PFSK-1 (cell line): ENCODE results near the gene KRTAP10-1.

ENCODE experiments used
- FOXP2 ChIP-seq: optimal IDR thresholded peaks from 2 replicates; pipeline ENCODE3; 2011; ENCODE audit warnings: borderline replicate concordance, control low read depth, inconsistent platforms; ENCODE audit not compliant: insufficient read depth; ENCODE audit errors: extremely low read length, extremely low read depth
- POLR2AphosphoS5 ChIP-seq: IDR thresholded peaks from 2 replicates; pipeline ENCODE4 v1.6.1; 2012; ENCODE audit warnings: low read depth, mild to moderate bottlenecking, control low read depth, low read length, moderate library complexity
- SIN3A ChIP-seq: IDR thresholded peaks from 2 replicates; pipeline ENCODE4 v1.6.1; 2012; ENCODE audit warnings: mild to moderate bottlenecking, low read length, moderate library complexity, borderline replicate concordance; ENCODE audit not compliant: insufficient read depth
- TAF1 ChIP-seq: IDR thresholded peaks from 2 replicates; pipeline ENCODE4 v1.6.1; 2012; ENCODE audit warnings: low read length, control low read depth, borderline replicate concordance; ENCODE audit not compliant: insufficient read depth
- TF ChIP-seq, protein P1 (sequence below), 2 experiments: IDR thresholded peaks; 2 replicates each; pipeline versions ENCODE4 v1.6.1 to v1.8.0; 2011 to 2012; ENCODE audit warnings: low read depth in 2 of 2, low read length in 2 of 2, control low read depth in 1 of 2, inconsistent platforms in 1 of 2, mild to moderate bottlenecking in 1 of 2, moderate library complexity in 1 of 2; ENCODE audit not compliant: insufficient read depth in 1 of 2

DNA sequence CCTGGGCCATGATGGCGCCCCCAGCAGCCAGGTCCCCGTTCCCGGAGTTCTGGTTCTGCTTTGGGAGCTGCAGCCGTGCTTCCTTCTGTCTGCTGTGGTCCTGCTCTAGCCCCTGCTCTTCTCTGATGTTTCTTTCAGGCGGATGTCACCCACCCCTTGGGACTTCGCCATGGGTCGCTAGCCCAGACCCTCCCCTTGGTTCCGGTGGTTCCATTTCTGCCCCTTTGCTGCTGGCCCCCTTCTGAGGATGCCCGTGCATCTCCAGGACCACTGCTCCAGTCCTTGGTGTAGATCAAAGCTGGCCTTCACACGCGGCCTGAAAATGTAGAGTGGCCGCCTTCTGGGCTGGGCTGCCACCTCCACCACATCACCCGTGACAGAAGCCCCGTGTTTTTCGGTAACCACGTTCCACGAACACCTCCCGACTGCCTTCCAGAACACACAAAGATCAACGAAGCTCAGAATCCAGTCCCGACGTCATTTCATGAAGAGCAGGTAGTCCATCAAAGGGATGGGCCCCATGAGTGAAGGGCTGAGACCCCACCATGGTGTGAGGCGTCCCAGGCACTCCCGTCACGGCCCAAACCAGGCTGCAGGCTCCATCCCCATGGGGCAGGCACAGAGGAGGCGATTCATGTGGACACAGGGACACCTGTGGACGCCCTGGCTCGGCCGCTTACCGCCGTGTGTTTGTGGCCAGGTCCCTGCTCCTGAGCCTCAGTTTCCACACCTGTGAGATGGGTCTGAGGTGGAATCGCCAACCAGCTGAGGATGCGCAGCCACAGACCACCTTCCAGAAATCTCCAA is 24.4 kb downstream of the KRTAP10-1 start:
- TF ChIP-seq TAF1 (no peak), SIN3A (no peak), POLR2AphosphoS5 (no peak), FOXP2 (no peak)
- TF ChIP-seq, protein P1, sequence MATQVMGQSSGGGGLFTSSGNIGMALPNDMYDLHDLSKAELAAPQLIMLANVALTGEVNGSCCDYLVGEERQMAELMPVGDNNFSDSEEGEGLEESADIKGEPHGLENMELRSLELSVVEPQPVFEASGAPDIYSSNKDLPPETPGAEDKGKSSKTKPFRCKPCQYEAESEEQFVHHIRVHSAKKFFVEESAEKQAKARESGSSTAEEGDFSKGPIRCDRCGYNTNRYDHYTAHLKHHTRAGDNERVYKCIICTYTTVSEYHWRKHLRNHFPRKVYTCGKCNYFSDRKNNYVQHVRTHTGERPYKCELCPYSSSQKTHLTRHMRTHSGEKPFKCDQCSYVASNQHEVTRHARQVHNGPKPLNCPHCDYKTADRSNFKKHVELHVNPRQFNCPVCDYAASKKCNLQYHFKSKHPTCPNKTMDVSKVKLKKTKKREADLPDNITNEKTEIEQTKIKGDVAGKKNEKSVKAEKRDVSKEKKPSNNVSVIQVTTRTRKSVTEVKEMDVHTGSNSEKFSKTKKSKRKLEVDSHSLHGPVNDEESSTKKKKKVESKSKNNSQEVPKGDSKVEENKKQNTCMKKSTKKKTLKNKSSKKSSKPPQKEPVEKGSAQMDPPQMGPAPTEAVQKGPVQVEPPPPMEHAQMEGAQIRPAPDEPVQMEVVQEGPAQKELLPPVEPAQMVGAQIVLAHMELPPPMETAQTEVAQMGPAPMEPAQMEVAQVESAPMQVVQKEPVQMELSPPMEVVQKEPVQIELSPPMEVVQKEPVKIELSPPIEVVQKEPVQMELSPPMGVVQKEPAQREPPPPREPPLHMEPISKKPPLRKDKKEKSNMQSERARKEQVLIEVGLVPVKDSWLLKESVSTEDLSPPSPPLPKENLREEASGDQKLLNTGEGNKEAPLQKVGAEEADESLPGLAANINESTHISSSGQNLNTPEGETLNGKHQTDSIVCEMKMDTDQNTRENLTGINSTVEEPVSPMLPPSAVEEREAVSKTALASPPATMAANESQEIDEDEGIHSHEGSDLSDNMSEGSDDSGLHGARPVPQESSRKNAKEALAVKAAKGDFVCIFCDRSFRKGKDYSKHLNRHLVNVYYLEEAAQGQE (IDR thresholded peaks at IDR 0.05; ENCODE audit: insufficient read depth in 1 of 2, low read depth in 2 of 2, low read length in 2 of 2) = no peak
